ENCODE measurements around the gene DLGAP1. TPM values are rescaled to one million over a fixed set of nuclear protein-coding genes. Genes with fewer than 3 reads are reported as not detected.

DLGAP1 gene
- total RNA-seq, 1 experiment from 2014 or later: 23.0 TPM

- ChIA-PET CTCF (interaction anchor here (1.1 kb wide), 1 partner anchor 16 kb away, joined by 4 read pairs; no protein-coding TSS in a partner anchor), POLR2A (no interaction called here)
- peaks cover 15% of the 10 kb centered on the region for H3K9me3 Mint-ChIP-seq
- TF ChIP-seq ZBTB43 (CRISPR knock-in tag; IDR thresholded peaks at IDR 0.05): no peak
- no peak for TF ChIP-seq AFF4 (CRISPR knock-in tag; IDR thresholded peaks at IDR 0.05; ENCODE audit: borderline replicate concordance)
- TF ChIP-seq GABPB1 (CRISPR knock-in tag; IDR thresholded peaks at IDR 0.05): no peak
- no peak for TF ChIP-seq USF2 (CRISPR knock-in tag; IDR thresholded peaks at IDR 0.05)
- no peak for TF ChIP-seq ATF6 (CRISPR knock-in tag; IDR thresholded peaks at IDR 0.05)
- TF ChIP-seq JAZF1 (CRISPR knock-in tag; IDR thresholded peaks at IDR 0.05): no peak
- no peak for TF ChIP-seq NFYB (CRISPR knock-in tag; conservative IDR thresholded peaks at IDR 0.05; ENCODE audit: low read depth)
- no peak for TF ChIP-seq TCF7 (CRISPR knock-in tag; IDR thresholded peaks at IDR 0.05; ENCODE audit: low read depth)
- TF ChIP-seq ZBTB21 (CRISPR knock-in tag; IDR thresholded peaks at IDR 0.05; ENCODE audit: borderline replicate concordance): no peak
- TF ChIP-seq GRHL2 (CRISPR knock-in tag; IDR thresholded peaks at IDR 0.05; ENCODE audit: insufficient replicate concordance, severe bottlenecking): no peak
- no peak for TF ChIP-seq NR2C2 (CRISPR knock-in tag; IDR thresholded peaks at IDR 0.05)
- TF ChIP-seq ZNF263 (CRISPR knock-in tag; IDR thresholded peaks at IDR 0.05; ENCODE audit: low read depth): no peak
- TF ChIP-seq ZNF232 (CRISPR knock-in tag; IDR thresholded peaks at IDR 0.05): no peak
- no peak for TF ChIP-seq IRF2 (CRISPR knock-in tag; IDR thresholded peaks at IDR 0.05; ENCODE audit: borderline replicate concordance, low read depth)
- TF ChIP-seq ZNF425 (CRISPR knock-in tag; conservative IDR thresholded peaks at IDR 0.05): no peak
- no peak for TF ChIP-seq ZNF219 (CRISPR knock-in tag; IDR thresholded peaks at IDR 0.05; ENCODE audit: borderline replicate concordance)
- TF ChIP-seq MAX (CRISPR knock-in tag; IDR thresholded peaks at IDR 0.05): no peak
- no peak for TF ChIP-seq E2F1 (CRISPR knock-in tag; IDR thresholded peaks at IDR 0.05)
- TF ChIP-seq SOX15 (CRISPR knock-in tag; IDR thresholded peaks at IDR 0.05): no peak
- peaks cover 9% of the 10 kb centered on the region for H3K36me3 Mint-ChIP-seq
- H3K27me3 Mint-ChIP-seq (ENCODE audit: low read depth): peaks cover 6% of the 10 kb centered on the region
- ATAC-seq: no peak
- H3K4me1 Mint-ChIP-seq: peaks cover 57% of the 10 kb centered on the region
- H3K27ac Mint-ChIP-seq: peak overlapping the region; percentile 17; the same call in 1 of the 2 replicates
- no peak overlapping the region for H3K4me3 Mint-ChIP-seq
- no peak for DNase-seq (ENCODE audit: low spot score)
Observed at GRCh38 chr18:4450065-4450658, 4.9 kb downstream of the DLGAP1 start.

All from WTC11 (cell line).